ENCODE measurements around the gene SLAMF9.

DNA sequence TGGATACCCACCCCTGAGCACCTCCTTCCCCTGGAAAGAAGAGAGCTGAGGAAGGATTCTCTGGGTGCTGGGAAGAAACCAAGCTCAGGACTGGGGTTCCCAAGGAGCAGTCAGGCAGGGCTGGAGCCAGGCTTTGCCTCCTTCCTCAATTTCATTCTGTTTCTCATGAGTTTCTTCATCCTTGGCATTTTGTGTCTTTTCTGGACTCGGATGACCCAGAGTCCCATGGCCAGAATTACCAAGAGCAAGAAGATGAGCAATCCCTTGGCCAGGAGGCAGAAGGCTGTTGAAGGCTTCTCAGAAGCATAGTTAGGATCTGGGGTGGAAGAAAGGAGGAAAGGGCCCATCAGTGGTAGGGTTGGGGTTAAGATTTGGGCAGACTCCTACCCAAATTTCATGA, 2.5 kb downstream of the SLAMF9 start:
- TF ChIP-seq CTCF (IDR thresholded peaks at IDR 0.05; ENCODE audit: insufficient read depth, low read depth, low read length) (no peak), EZH2 (IDR thresholded peaks at IDR 0.05; ENCODE audit: insufficient read depth, low read length) (no peak)

Data from astrocyte (in vitro differentiated cells and primary cell).